Hematopoietic multipotent progenitor cell treated with erythropoietin and hydrocortisone succinate and interleukin-3 and kit ligand, for 15 days (in vitro differentiated cells): ENCODE measurements around the gene RDM1.
"Not testable (repeated sequence)": the region's sequence is repeated elsewhere in the genome, so short reads cannot be mapped to it uniquely, and the experiment has no call there.

Experiments used
- DNase-seq: peaks from one replicate; pipeline ENCODE4 v3.0.0-alpha.2; 2015; ENCODE audit warnings: low spot score

Gene RDM1

GRCh38 chr17:35898283-35899070 lies 32.1 kb downstream of the RDM1 start:
- DNase-seq = no peak

- not testable (repeated sequence) for DNase-seq
Measured at GRCh38 chr17:35897772-35898171, 32.8 kb downstream of the RDM1 start.

- DNase-seq = no peak
Measured at GRCh38 chr17:35895636-35896587, 34.7 kb downstream of the RDM1 start.

GRCh38 chr17:35894206-35894605 lies 36.4 kb downstream of the RDM1 start:
- DNase-seq = no peak

- DNase-seq = no peak
Measured at GRCh38 chr17:35893751-35894150, 36.8 kb downstream of the RDM1 start.

GRCh38 chr17:35892091-35893035 lies 38.2 kb downstream of the RDM1 start:
- DNase-seq = no peak

GRCh38 chr17:35891269-35891668 lies 39.3 kb downstream of the RDM1 start:
- no peak for DNase-seq

- DNase-seq = no peak
Measured at GRCh38 chr17:35890774-35891155, 39.8 kb downstream of the RDM1 start.

GRCh38 chr17:35889818-35890773 lies 40.5 kb downstream of the RDM1 start:
- no peak for DNase-seq

GRCh38 chr17:35889241-35889640 lies 41.3 kb downstream of the RDM1 start:
- DNase-seq = no peak

GRCh38 chr17:35879773-35880654 lies 50.6 kb downstream of the RDM1 start, which contains the start of gene CCL5:
CCL5 (minus strand) TSS chr17:35880360.
- no peak for DNase-seq

GRCh38 chr17:35878361-35878760 lies 52.2 kb downstream of the RDM1 start:
- DNase-seq = no peak

GRCh38 chr17:35877345-35878029 lies 53.1 kb downstream of the RDM1 start:
- no peak for DNase-seq

GRCh38 chr17:35876534-35876933 lies 54.0 kb downstream of the RDM1 start:
- DNase-seq = no peak

- no peak for DNase-seq
Measured at GRCh38 chr17:35875800-35876139, 54.8 kb downstream of the RDM1 start.

GRCh38 chr17:35875072-35875799 lies 55.3 kb downstream of the RDM1 start:
- no peak for DNase-seq

GRCh38 chr17:35872196-35872980 lies 58.2 kb downstream of the RDM1 start:
- DNase-seq = no peak
